T-cell (primary cell): ENCODE data around the gene AHRR. TPM values are rescaled to one million over a fixed set of nuclear protein-coding genes. Genes with fewer than 3 reads are reported as not detected.

ENCODE experiments used
- ATAC-seq, 4 experiments: fragments of 200-7000 bp in 3 of 4; fragments of 150-1000 bp in 1 of 4; cut with Tn5 transposase; replicated peaks in 1 of 4; 1 replicate in 3 of 4; 2 replicates in 1 of 4; pipeline ENCODE4 v1.10.0; 2021; ENCODE audit warnings: moderate library complexity in 3 of 4, mild to moderate bottlenecking in 2 of 4, moderate number of reproducible peaks in 1 of 4
- CTCF ChIA-PET, 2 donors: fragments of 300-600 bp; sonication (Branson Sonifier 250); formaldehyde crosslinking; loops; one replicate each; lab custom pipeline; 2022; ENCODE audit warnings: antibody characterized with exemption in 2 of 2; lab: Charles Lee
- POLR2A ChIA-PET, 2 donors: fragments of 300-600 bp; sonication (Branson Sonifier 250); formaldehyde crosslinking; loops; one replicate each; lab custom pipeline; 2022; ENCODE audit warnings: antibody characterized with exemption in 2 of 2; lab: Charles Lee
- DNase-seq, 35 experiments: peaks; one replicate each; pipeline versions ENCODE4 v3.0.0 to v3.0.0-alpha.2; 2013 to 2023
- H3K27ac ChIP-seq: one replicate; pipeline ENCODE4 v1.5.1; 2013; ENCODE audit warnings: low read length
- H3K27me3 ChIP-seq, 2 experiments: replicated peaks in 1 of 2; 1 replicate in 1 of 2; 2 replicates in 1 of 2; pipeline versions ENCODE4 v1.6.1 to v1.7.0; 2013; ENCODE audit warnings: low read length in 1 of 2, mixed read lengths in 1 of 2; ENCODE audit not compliant: control insufficient read depth in 2 of 2, insufficient read depth in 2 of 2; ENCODE audit errors: extremely low read depth in 1 of 2
- H3K36me3 ChIP-seq, 2 donors: 1 replicate in 1 of 2; 2 replicates in 1 of 2; pipeline versions ENCODE4 v1.6.1 to v1.7.0; 2013; ENCODE audit warnings: low read length in 1 of 2; ENCODE audit not compliant: control insufficient read depth in 2 of 2, insufficient read depth in 1 of 2; ENCODE audit errors: extremely low read depth in 1 of 2
- H3K4me1 ChIP-seq, 2 experiments: 1 replicate in 1 of 2; 2 replicates in 1 of 2; pipeline versions ENCODE4 v1.6.1 to v1.7.0; 2013; ENCODE audit warnings: low read length in 2 of 2, mixed read lengths in 1 of 2; ENCODE audit not compliant: insufficient read depth in 2 of 2, control insufficient read depth in 1 of 2; ENCODE audit errors: extremely low read depth in 1 of 2
- H3K4me3 ChIP-seq, 2 donors: 1 replicate in 1 of 2; 2 replicates in 1 of 2; pipeline versions ENCODE4 v1.5.1 to v1.7.0; 2013; ENCODE audit warnings: mild to moderate bottlenecking in 2 of 2, low read length in 1 of 2, moderate library complexity in 1 of 2; ENCODE audit not compliant: control insufficient read depth in 1 of 2; ENCODE audit errors: extremely low read depth in 1 of 2
- H3K9me3 ChIP-seq: 2 replicates; pipeline ENCODE4 v1.7.0; 2013
- H3K27ac Mint-ChIP-seq, 2 donors: one replicate each; pipeline ENCODE4 v1.8.0; 2020 to 2021; ENCODE audit warnings: mild to moderate bottlenecking in 2 of 2, mixed read lengths in 2 of 2
- H3K27me3 Mint-ChIP-seq, 2 donors: one replicate each; pipeline ENCODE4 v1.8.0; 2021 to 2022; ENCODE audit warnings: mixed read lengths in 2 of 2
- H3K36me3 Mint-ChIP-seq: one replicate; pipeline ENCODE4 v1.8.0; 2021; ENCODE audit warnings: mixed read lengths
- H3K4me1 Mint-ChIP-seq, 3 donors: one replicate each; pipeline ENCODE4 v1.8.0; 2020 to 2022; ENCODE audit warnings: mixed read lengths in 3 of 3, mild to moderate bottlenecking in 1 of 3
- H3K4me3 Mint-ChIP-seq, 3 donors: one replicate each; pipeline ENCODE4 v1.8.0; 2020 to 2022; ENCODE audit warnings: mild to moderate bottlenecking in 3 of 3, mixed read lengths in 3 of 3, moderate library complexity in 3 of 3
- H3K9me3 Mint-ChIP-seq, 3 donors: one replicate each; pipeline ENCODE4 v1.8.0; 2020 to 2022; ENCODE audit warnings: mixed read lengths in 3 of 3
- WGBS: methylation state at CpG from one replicate; pipeline ENCODE4 v1.1.5; 2013; ENCODE audit warnings: missing lambda C conversion rate; ENCODE audit not compliant: insufficient coverage; 5-methylcytosine and 5-hydroxymethylcytosine counted together
- total RNA-seq, 35 experiments: library from RNA in 6 of 35; stranded (reverse) in 6 of 35; fragments of 120-200 nt in 1 of 35; gene quantifications; one replicate each; pipeline versions ENCODE4 v1.2.1 to v1.2.4 and lab custom pipeline; 2013 to 2026

The AHRR gene
- total RNA-seq, 5 donors from 2014 or later (not counting 1 experiment from before 2014, with no cell fraction given), result 0.55 to 13.5 (median 3.4) TPM

GRCh38 chr5:346229-346935, 24.9 kb downstream of the AHRR start:
- Histone ChIP-seq H3K27ac (no peak overlapping the region), H3K27me3 (peaks cover 0 to 39% of the 10 kb centered on the region in 2 experiments), H3K9me3 (no peaks in the 10 kb centered on the region), H3K36me3 (no peaks in the 10 kb centered on the region), H3K4me1 (peaks cover 7 to 17% of the 10 kb centered on the region in 2 experiments), H3K4me3 (no peak overlapping the region)
- ChIA-PET CTCF (no interaction called here), POLR2A (no interaction called here)
- no peak for DNase-seq
- 18% methylated on average over 16 of the region's 24 CpGs for WGBS
- H3K4me1 Mint-ChIP-seq, result peaks cover 5 to 19% (median 5%) of the 10 kb centered on the region in 3 donors
- ATAC-seq, result peak in 3 of 4 experiments; percentile 37 to 50 (median 40)
- no peaks in the 10 kb centered on the region for H3K9me3 Mint-ChIP-seq
- H3K36me3 Mint-ChIP-seq, result no peaks in the 10 kb centered on the region
- no peak overlapping the region for H3K27ac Mint-ChIP-seq
- peaks cover 22 to 49% of the 10 kb centered on the region in 2 donors for H3K27me3 Mint-ChIP-seq
- H3K4me3 Mint-ChIP-seq, result peak overlapping the region in 2 of 3 donors; percentile 13 to 43

DNA sequence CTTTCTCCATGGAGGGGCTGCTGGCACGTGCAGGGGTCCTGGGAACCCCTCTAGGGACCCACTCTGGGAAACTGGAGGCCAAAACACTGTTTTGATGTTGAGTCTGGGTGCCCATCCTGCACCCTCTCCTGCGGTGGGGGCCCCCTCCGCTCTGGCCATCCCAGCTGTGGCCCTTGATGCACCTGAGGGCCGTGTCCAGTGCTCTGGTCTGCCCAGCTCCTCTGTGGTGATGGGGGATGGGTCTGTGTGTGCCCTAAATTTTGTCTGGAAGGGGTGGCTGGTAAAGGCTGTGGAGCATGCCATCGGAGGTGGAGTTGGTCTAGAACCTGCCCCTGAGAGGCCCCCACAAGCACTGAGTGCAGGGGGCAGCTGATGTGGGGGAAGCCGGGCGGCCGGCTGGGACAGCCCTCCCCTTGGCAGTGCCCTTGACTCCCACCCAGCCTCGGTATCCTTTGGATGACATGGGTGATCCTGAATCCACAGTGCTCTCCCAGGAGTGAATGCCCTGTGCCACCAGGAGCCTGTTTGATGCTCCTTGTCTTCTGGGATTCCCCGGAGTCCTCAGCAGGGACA, 26.3 kb downstream of the AHRR start:
- H3K4me1 ChIP-seq, result peaks cover 7 to 17% of the 10 kb centered on the region in 2 experiments
- POLR2A ChIA-PET, result no interaction called here
- no peaks in the 10 kb centered on the region for H3K36me3 Mint-ChIP-seq
- H3K27ac ChIP-seq, result no peak overlapping the region
- no peak overlapping the region for H3K27ac Mint-ChIP-seq
- H3K4me1 Mint-ChIP-seq, result peaks cover 3 to 13% (median 5%) of the 10 kb centered on the region in 3 donors
- no peaks in the 10 kb centered on the region for H3K9me3 ChIP-seq
- no peak for ATAC-seq
- H3K4me3 Mint-ChIP-seq, result no peak overlapping the region
- peaks cover 19 to 45% of the 10 kb centered on the region in 2 donors for H3K27me3 Mint-ChIP-seq
- 84% methylated on average over 7 of the region's 10 CpGs for WGBS
- DNase-seq, result no peak
- no peaks in the 10 kb centered on the region for H3K36me3 ChIP-seq
- peaks cover 0 to 44% of the 10 kb centered on the region in 2 experiments for H3K27me3 ChIP-seq
- H3K4me3 ChIP-seq, result no peak overlapping the region
- CTCF ChIA-PET, result interaction anchor here in 1 of 2 donors (0.5 kb wide), 1 partner anchor 15 kb away, joined by 6 read pairs; no protein-coding TSS in a partner anchor
- no peaks in the 10 kb centered on the region for H3K9me3 Mint-ChIP-seq

GRCh38 chr5:348726-349125, 27.2 kb downstream of the AHRR start:
- Mint-ChIP-seq H3K27me3 (peaks cover 19 to 43% of the 10 kb centered on the region in 2 donors), H3K36me3 (no peaks in the 10 kb centered on the region), H3K4me1 (peaks cover 1 to 11% (median 5%) of the 10 kb centered on the region in 3 donors), H3K9me3 (no peaks in the 10 kb centered on the region), H3K4me3 (no peak overlapping the region), H3K27ac (no peak overlapping the region)
- H3K27me3 ChIP-seq, result peaks cover 0 to 49% of the 10 kb centered on the region in 2 experiments
- 67% methylated on average over 1 of the region's 5 CpGs for whole genome bisulfite sequencing
- ATAC-seq, result no peak
- H3K36me3 ChIP-seq, result no peaks in the 10 kb centered on the region
- peaks cover 7 to 17% of the 10 kb centered on the region in 2 experiments for H3K4me1 ChIP-seq
- no peak for DNase-seq
- ChIA-PET CTCF (no interaction called here), POLR2A (interaction anchor here in 1 of 2 donors (0.7 kb wide), 1 partner anchor 646 kb away, joined by 6 read pairs; no protein-coding TSS in a partner anchor)
- no peak overlapping the region for H3K27ac ChIP-seq
- H3K4me3 ChIP-seq, result no peak overlapping the region
- no peaks in the 10 kb centered on the region for H3K9me3 ChIP-seq

GRCh38 chr5:350355-350754, 28.8 kb downstream of the AHRR start:
- Histone ChIP-seq H3K27ac (no peak overlapping the region), H3K4me1 (peaks cover 4 to 13% of the 10 kb centered on the region in 2 experiments), H3K4me3 (no peak overlapping the region), H3K27me3 (peaks cover 0 to 40% of the 10 kb centered on the region in 2 experiments), H3K9me3 (no peaks in the 10 kb centered on the region), H3K36me3 (no peaks in the 10 kb centered on the region)
- Mint-ChIP-seq H3K9me3 (no peaks in the 10 kb centered on the region), H3K27ac (no peak overlapping the region), H3K27me3 (peaks cover 19 to 42% of the 10 kb centered on the region in 2 donors), H3K36me3 (no peaks in the 10 kb centered on the region), H3K4me1 (peaks cover 0 to 11% (median 5%) of the 10 kb centered on the region in 3 donors), H3K4me3 (no peak overlapping the region)
- POLR2A ChIA-PET, result no interaction called here
- WGBS, result 78% methylated on average over 8 of the region's 9 CpGs
- DNase-seq (no peak), ATAC-seq (no peak)
- CTCF ChIA-PET, result no interaction called here

DNA sequence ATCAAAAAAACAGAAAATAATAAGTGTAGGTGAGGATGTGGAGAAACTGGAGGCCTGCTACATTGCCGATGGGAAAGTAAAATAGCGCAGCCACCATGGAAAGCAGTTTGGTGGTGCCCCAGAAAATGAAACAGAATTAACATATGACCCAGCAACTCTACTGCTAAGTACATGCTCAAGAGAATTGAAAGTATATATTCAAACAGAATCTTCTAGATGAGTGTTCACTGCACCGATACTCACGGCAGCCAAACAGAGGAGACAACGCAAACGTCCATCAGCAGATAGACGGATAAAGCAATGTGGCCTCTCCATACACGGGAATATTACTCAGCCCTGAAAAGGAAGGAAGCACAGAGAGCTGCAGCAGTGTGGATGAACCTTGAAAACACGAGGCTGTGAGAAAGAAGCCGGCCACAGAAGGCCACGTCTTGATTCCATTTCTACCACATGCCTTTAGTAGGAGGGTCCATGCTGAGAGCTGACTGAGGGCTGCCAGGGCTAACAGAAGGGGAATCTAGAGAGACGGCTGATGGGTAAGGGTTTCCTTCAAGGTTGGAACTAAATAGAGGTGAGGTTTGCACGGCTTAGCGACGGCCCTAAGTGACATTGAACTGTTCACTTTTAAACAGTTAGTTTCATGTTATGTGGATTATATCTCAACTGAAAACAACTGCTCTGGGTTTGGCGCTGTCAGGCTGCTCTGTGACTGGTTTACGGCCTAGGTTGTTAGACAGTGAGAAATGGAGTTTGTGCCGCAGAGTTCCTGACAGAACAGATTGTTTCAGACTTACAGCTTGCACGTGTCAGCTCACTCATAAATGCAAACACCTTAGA, 29.8 kb downstream of the AHRR start:
- Mint-ChIP-seq H3K27ac (no peak overlapping the region), H3K36me3 (no peaks in the 10 kb centered on the region), H3K4me1 (peaks cover 0 to 9% (median 4%) of the 10 kb centered on the region in 3 donors), H3K27me3 (peaks cover 19 to 36% of the 10 kb centered on the region in 2 donors), H3K9me3 (no peaks in the 10 kb centered on the region), H3K4me3 (no peak overlapping the region)
- peaks cover 0 to 5% of the 10 kb centered on the region in 2 experiments for H3K4me1 ChIP-seq
- 72% methylated on average over 10 of the region's 19 CpGs for WGBS
- ATAC-seq (no peak), DNase-seq (no peak)
- no peak overlapping the region for H3K27ac ChIP-seq
- no peaks in the 10 kb centered on the region for H3K36me3 ChIP-seq
- no peak overlapping the region for H3K4me3 ChIP-seq
- ChIA-PET CTCF (no interaction called here), POLR2A (no interaction called here)
- peaks cover 0 to 31% of the 10 kb centered on the region in 2 experiments for H3K27me3 ChIP-seq
- H3K9me3 ChIP-seq, result no peaks in the 10 kb centered on the region

DNA sequence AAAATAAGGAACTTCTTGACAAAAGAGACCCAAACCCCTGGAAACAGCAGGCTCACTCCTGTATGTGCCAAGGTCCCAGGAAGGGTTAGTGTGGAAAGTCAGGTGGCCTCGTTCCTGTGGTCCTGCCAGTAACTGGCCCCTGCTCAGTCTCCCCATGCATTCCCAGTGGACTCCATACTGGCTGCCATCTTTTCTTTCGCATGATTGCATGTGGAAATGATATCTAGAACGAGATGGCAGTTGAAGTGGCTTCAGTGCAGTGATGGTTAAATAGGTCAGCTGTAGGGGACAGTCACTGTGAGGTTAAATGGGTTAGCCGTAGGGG, 30.4 kb downstream of the AHRR start:
- 100% methylated on average over 1 of the region's 4 CpGs for WGBS
- H3K27me3 Mint-ChIP-seq, result peaks cover 17 to 30% of the 10 kb centered on the region in 2 donors
- no peak overlapping the region for H3K27ac ChIP-seq
- POLR2A ChIA-PET, result no interaction called here
- CTCF ChIA-PET, result no interaction called here
- H3K4me3 ChIP-seq, result no peak overlapping the region
- no peaks in the 10 kb centered on the region for H3K9me3 ChIP-seq
- DNase-seq (no peak), ATAC-seq (no peak)
- H3K4me3 Mint-ChIP-seq, result no peak overlapping the region
- no peaks in the 10 kb centered on the region for H3K4me1 ChIP-seq
- peaks cover 0 to 26% of the 10 kb centered on the region in 2 experiments for H3K27me3 ChIP-seq
- peaks cover 0 to 4% (median 0%) of the 10 kb centered on the region in 3 donors for H3K4me1 Mint-ChIP-seq
- no peaks in the 10 kb centered on the region for H3K36me3 Mint-ChIP-seq
- no peak overlapping the region for H3K27ac Mint-ChIP-seq
- H3K9me3 Mint-ChIP-seq, result no peaks in the 10 kb centered on the region
- no peaks in the 10 kb centered on the region for H3K36me3 ChIP-seq
